ENCODE results near the gene SF3B2.
A peak's percentile ranks its signal among the peaks of the same experiment; 100 is the strongest.

- TF ChIP-seq, protein P1, sequence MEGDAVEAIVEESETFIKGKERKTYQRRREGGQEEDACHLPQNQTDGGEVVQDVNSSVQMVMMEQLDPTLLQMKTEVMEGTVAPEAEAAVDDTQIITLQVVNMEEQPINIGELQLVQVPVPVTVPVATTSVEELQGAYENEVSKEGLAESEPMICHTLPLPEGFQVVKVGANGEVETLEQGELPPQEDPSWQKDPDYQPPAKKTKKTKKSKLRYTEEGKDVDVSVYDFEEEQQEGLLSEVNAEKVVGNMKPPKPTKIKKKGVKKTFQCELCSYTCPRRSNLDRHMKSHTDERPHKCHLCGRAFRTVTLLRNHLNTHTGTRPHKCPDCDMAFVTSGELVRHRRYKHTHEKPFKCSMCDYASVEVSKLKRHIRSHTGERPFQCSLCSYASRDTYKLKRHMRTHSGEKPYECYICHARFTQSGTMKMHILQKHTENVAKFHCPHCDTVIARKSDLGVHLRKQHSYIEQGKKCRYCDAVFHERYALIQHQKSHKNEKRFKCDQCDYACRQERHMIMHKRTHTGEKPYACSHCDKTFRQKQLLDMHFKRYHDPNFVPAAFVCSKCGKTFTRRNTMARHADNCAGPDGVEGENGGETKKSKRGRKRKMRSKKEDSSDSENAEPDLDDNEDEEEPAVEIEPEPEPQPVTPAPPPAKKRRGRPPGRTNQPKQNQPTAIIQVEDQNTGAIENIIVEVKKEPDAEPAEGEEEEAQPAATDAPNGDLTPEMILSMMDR (IDR thresholded peaks at IDR 0.05 in 8 of 11, conservative IDR thresholded peaks at IDR 0.05 in 3 of 11), result peak; percentile 69 to 97 (median 95)
- TF ChIP-seq POLR2A (IDR thresholded peaks at IDR 0.05), result no peak
- peak; percentile 40 to 52 (median 48) for TF ChIP-seq POLR2AphosphoS5 (IDR thresholded peaks at IDR 0.05)
Observed at GRCh38 chr11:66045177-66045639, 7.0 kb upstream of the SF3B2 start.

Measured in spleen (tissue), 7 donors.